HepG2 (cell line): ENCODE measurements around the gene SOCS3. TPM values are rescaled to one million over a fixed set of nuclear protein-coding genes. Genes with fewer than 3 reads are reported as not detected.

Experiments used
- ATAC-seq: fragments of 200-7000 bp; cut with Tn5 transposase; 3 replicates; pipeline ENCODE4 v1.9.1; 2020; ENCODE audit warnings: mild to moderate bottlenecking, moderate library complexity
- BruUV-seq: library from RNA; stranded (reverse); fragments of 400-500 nt; replicated peaks from 2 replicates; lab custom pipeline; 2021; lab: Mats Ljungman, UMichigan
- CTCF ChIA-PET: fragments of 300-600 bp; formaldehyde crosslinking; extraction: SDS; loops from one replicate; lab custom pipeline; 2021; ENCODE audit warnings: low total read pairs, inconsistent platforms, low intra/inter-chr PET ratio; lab: Yijun Ruan, JAX
- POLR2A ChIA-PET: fragments of 350-600 bp; sonication (Branson Sonifier 250); formaldehyde crosslinking; loops from one replicate; lab custom pipeline; 2020; ENCODE audit warnings: antibody characterized with exemption, inconsistent platforms; lab: Yijun Ruan, JAX
- DNase-seq: peaks from one replicate; pipeline ENCODE4 v3.0.0-alpha.2; 2015; ENCODE audit warnings: low spot score
- FAIRE-seq: peaks from 3 replicates; lab custom pipeline; 2011; peaks lifted over from hg19 to GRCh38; lab: Jason Lieb, UNC
- H2AFZ ChIP-seq: one replicate; pipeline ENCODE4 v1.6.1; 2011; ENCODE audit warnings: low read length, inconsistent platforms
- H3K27ac ChIP-seq: fragments of 300-600 bp; 3 replicates; pipeline ENCODE4 v1.8.0; 2011; ENCODE audit warnings: mixed run types, mild to moderate bottlenecking, mixed read lengths, low read length, inconsistent platforms; ENCODE audit not compliant: insufficient read depth; ENCODE audit errors: extremely low read length
- H3K27me3 ChIP-seq, 2 experiments: fragments of 200-600 bp in 1 of 2; 2 replicates in 1 of 2; 3 replicates in 1 of 2; pipeline versions ENCODE4 v1.6.0 to v1.8.0; 2011; ENCODE audit warnings: low read length in 2 of 2, mild to moderate bottlenecking in 2 of 2, moderate library complexity in 2 of 2, inconsistent platforms in 1 of 2; ENCODE audit not compliant: insufficient read depth in 2 of 2, control insufficient read depth in 1 of 2
- H3K36me3 ChIP-seq, 2 experiments: fragments of 200-600 bp in 1 of 2; replicated peaks in 1 of 2; 2 replicates in 1 of 2; 3 replicates in 1 of 2; pipeline versions ENCODE4 v1.5.1 to v1.8.0; 2011; ENCODE audit warnings: low read length in 2 of 2, inconsistent platforms in 1 of 2; ENCODE audit not compliant: insufficient read depth in 2 of 2, control insufficient read depth in 1 of 2
- H3K4me1 ChIP-seq: 2 replicates; pipeline ENCODE4 v1.5.1; 2012; ENCODE audit warnings: low read length, inconsistent platforms; ENCODE audit not compliant: insufficient read depth
- H3K4me2 ChIP-seq: 2 replicates; pipeline ENCODE4 v1.6.0; 2011; ENCODE audit warnings: low read depth, low read length, inconsistent platforms
- H3K4me3 ChIP-seq, 3 experiments: fragments of 200-600 bp in 1 of 3; sonication (generic), shearing (Covaris generic) in 1 of 3; replicated peaks in 1 of 3; 2 replicates each; pipeline ENCODE4 v1.5.1; 2011 to 2016; ENCODE audit warnings: low read length in 3 of 3, inconsistent platforms in 2 of 3, low read depth in 2 of 3, mild to moderate bottlenecking in 2 of 3, control low read depth in 1 of 3, mixed read lengths in 1 of 3; ENCODE audit not compliant: insufficient read depth in 1 of 3
- H3K79me2 ChIP-seq: one replicate; pipeline ENCODE4 v1.6.1; 2011; ENCODE audit warnings: low read length, inconsistent platforms; ENCODE audit not compliant: insufficient read depth
- H3K9ac ChIP-seq: 2 replicates; pipeline ENCODE4 v1.6.0; 2011; ENCODE audit warnings: mild to moderate bottlenecking, low read depth, low read length, inconsistent platforms; ENCODE audit not compliant: insufficient read depth
- H3K9me3 ChIP-seq: 2 replicates; pipeline ENCODE4 v1.5.1; 2012; ENCODE audit warnings: mild to moderate bottlenecking, low read length
- H4K20me1 ChIP-seq: 2 replicates; pipeline ENCODE4 v1.6.0; 2011; ENCODE audit warnings: inconsistent platforms, mild to moderate bottlenecking, low read length, moderate library complexity; ENCODE audit not compliant: insufficient read depth
- BORCS8-MEF2B ChIP-seq: sonication (generic); formaldehyde crosslinking; IDR thresholded peaks from 2 replicates; pipeline ENCODE4 v1.8.0; 2022; ENCODE audit warnings: mild to moderate bottlenecking, missing genetic modification reagents
- CBX1 ChIP-seq: IDR thresholded peaks from one replicate; pipeline ENCODE4 v1.6.1; 2016; ENCODE audit warnings: antibody characterized with exemption, low read depth
- MTF2 ChIP-seq: sonication (generic); formaldehyde crosslinking; IDR thresholded peaks from 2 replicates; pipeline ENCODE4 v1.5.0; 2020; ENCODE audit warnings: missing genetic modification reagents, borderline replicate concordance
- SOX13 ChIP-seq, 3 experiments: fragments of 450-650 bp in 1 of 3; sonication (generic) in 1 of 3; formaldehyde crosslinking in 1 of 3; IDR thresholded peaks in 2 of 3; conservative IDR thresholded peaks in 1 of 3; 2 replicates each; pipeline versions ENCODE4 v1.5.0 to v1.6.1; 2016 to 2020; ENCODE audit warnings: antibody characterized with exemption in 1 of 3, mild to moderate bottlenecking in 1 of 3, missing compliant biosample characterization in 1 of 3, missing genetic modification reagents in 1 of 3, moderate library complexity in 1 of 3
- THAP8 ChIP-seq: sonication (generic); formaldehyde crosslinking; IDR thresholded peaks from 2 replicates; pipeline ENCODE4 v1.5.1; 2020; ENCODE audit warnings: missing genetic modification reagents, mild to moderate bottlenecking, borderline replicate concordance
- WIZ ChIP-seq: sonication (generic); formaldehyde crosslinking; IDR thresholded peaks from 2 replicates; pipeline ENCODE4 v1.5.1; 2020; ENCODE audit warnings: mild to moderate bottlenecking, missing genetic modification reagents
- ZNF556 ChIP-seq: sonication (generic); formaldehyde crosslinking; IDR thresholded peaks from 2 replicates; pipeline ENCODE4 v1.4.0; 2020; ENCODE audit warnings: mild to moderate bottlenecking, missing genetic modification reagents, borderline replicate concordance
- WGBS: methylation state at CpG from one replicate; pipeline ENCODE4 v1.1.6; 2017; ENCODE audit warnings: low lambda C conversion rate; 5-methylcytosine and 5-hydroxymethylcytosine counted together
- in situ Hi-C: cut with HindIII; loops from 2 replicates; pipeline ENCODE4 v1.10.0; 2017; ENCODE audit warnings: low pct_unique_long_range_greater_than_20kb; ENCODE audit not compliant: extremely low pct_ligation_motif_present
- intact Hi-C: fragments of 100-400 bp; cut with micrococcal nuclease; formaldehyde crosslinking; loops from one replicate; pipeline ENCODE4 v1.10.0; 2022; ENCODE audit not compliant: unreplicated experiment
- polyA plus RNA-seq, 8 experiments: library from polyadenylated mRNA; depleted of rRNA in 3 of 8; stranded (reverse) in 7 of 8; unstranded in 1 of 8; fragments of >200 nt; fragmentation: Illumina TruSeq in 4 of 8; extraction: Trizol in 4 of 8; gene quantifications; 2 replicates each; pipeline versions ENCODE4 v1.2.1 to v1.2.3, GENCODE V29; 2011 to 2016; ENCODE audit warnings: low read depth in 4 of 8, missing spikeins in 1 of 8, mixed read lengths in 1 of 8; ENCODE audit not compliant: insufficient read depth in 1 of 8
- total RNA-seq, 5 experiments: library from RNA; depleted of rRNA; stranded (reverse); fragments of >200 nt; fragmentation: Illumina TruSeq; extraction: Trizol; gene quantifications; 2 replicates each; pipeline ENCODE4 v1.2.3, GENCODE V29; 2016; ENCODE audit warnings: low read depth in 1 of 5

SOCS3 gene
- total and polyA plus RNA-seq, 2 of the 13 experiments (the other 11 are each of a cell fraction or from before 2014, with no cell fraction given), result 0.77 to 2.4 TPM

- DNase-seq, result no peak
- no peak overlapping the region for H2AFZ ChIP-seq
- POLR2A ChIA-PET, result interaction anchor here (1.0 to 1.6 kb wide), 4 partner anchors 9 to 132 kb away, joined by 3 to 5 read pairs (median 3); no protein-coding TSS in a partner anchor
- ATAC-seq, result no peak
- no peak overlapping the region for H3K9ac ChIP-seq
- intact Hi-C loops, result loop anchor here (10.0 kb wide), 1 partner anchor 55 kb away; no protein-coding TSS in a partner anchor
- WGBS, result 33% methylated on average over 10 of the region's 13 CpGs
- FAIRE-seq, result no peak
- CTCF ChIA-PET, result no interaction called here
- no peaks in the 10 kb centered on the region for H3K9me3 ChIP-seq
- no peaks in the 10 kb centered on the region for H3K36me3 ChIP-seq
- BruUV-seq, result no TSS peak
- no peak overlapping the region for H3K4me2 ChIP-seq
- H3K27me3 ChIP-seq, result peaks cover 16 to 62% of the 10 kb centered on the region in 2 experiments
- no peak for TF ChIP-seq THAP8 (CRISPR knock-in tag)
- TF ChIP-seq CBX1, result no peak
- no peak for TF ChIP-seq WIZ (CRISPR knock-in tag)
- no peak for TF ChIP-seq SOX13 (IDR thresholded peaks at IDR 0.05)
- no peak for TF ChIP-seq SOX13 (CRISPR knock-in tag; conservative IDR thresholded peaks at IDR 0.05 in 1 of 2, IDR thresholded peaks at IDR 0.05 in 1 of 2)
- TF ChIP-seq MTF2 (CRISPR knock-in tag), result no peak
- no peak for TF ChIP-seq BORCS8-MEF2B
- TF ChIP-seq ZNF556 (CRISPR knock-in tag), result no peak
- no peak overlapping the region for H3K4me3 ChIP-seq
- H4K20me1 ChIP-seq, result no peaks in the 10 kb centered on the region; the same call in 1 of the 2 replicates
- in situ Hi-C loops, result no loop called here
- no peaks in the 10 kb centered on the region for H3K79me2 ChIP-seq
- H3K4me1 ChIP-seq, result peaks cover 48% of the 10 kb centered on the region
- no peak overlapping the region for H3K27ac ChIP-seq
Observed at GRCh38 chr17:78369791-78370381, 10.0 kb upstream of the SOCS3 start.
